Endothelial cell (in vitro differentiated cells): ENCODE results near the gene TNS3. TPM values are rescaled to one million over a fixed set of nuclear protein-coding genes. Genes with fewer than 3 reads are reported as not detected.

Experiments
- DNase-seq: peaks from one replicate; pipeline ENCODE4 v3.0.0; 2021; ENCODE audit warnings: low spot score
- H3K27ac Mint-ChIP-seq: one replicate; pipeline ENCODE4 v1.8.0; 2021; ENCODE audit warnings: mixed read lengths, inconsistent platforms; ENCODE audit not compliant: unreplicated experiment
- H3K27me3 Mint-ChIP-seq: one replicate; pipeline ENCODE4 v1.8.0; 2021; ENCODE audit warnings: mild to moderate bottlenecking, moderate library complexity, mixed read lengths, inconsistent platforms; ENCODE audit not compliant: unreplicated experiment
- H3K36me3 Mint-ChIP-seq: one replicate; pipeline ENCODE4 v1.8.0; 2021; ENCODE audit warnings: mild to moderate bottlenecking, low read depth, mixed read lengths, inconsistent platforms; ENCODE audit not compliant: unreplicated experiment
- H3K4me1 Mint-ChIP-seq: one replicate; pipeline ENCODE4 v1.8.0; 2021; ENCODE audit warnings: mild to moderate bottlenecking, mixed read lengths, inconsistent platforms; ENCODE audit not compliant: unreplicated experiment
- H3K4me3 Mint-ChIP-seq: one replicate; pipeline ENCODE4 v1.8.0; 2021; ENCODE audit warnings: mild to moderate bottlenecking, mixed read lengths, inconsistent platforms; ENCODE audit not compliant: unreplicated experiment
- H3K9me3 Mint-ChIP-seq: one replicate; pipeline ENCODE4 v1.8.0; 2021; ENCODE audit warnings: mixed read lengths, inconsistent platforms; ENCODE audit not compliant: unreplicated experiment
- CTCF ChIP-seq: fragments of 200-600 bp; sonication (generic); IDR thresholded peaks from one replicate; pipeline ENCODE4 v1.5.0; 2021; ENCODE audit warnings: antibody characterized with exemption; ENCODE audit not compliant: unreplicated experiment
- total RNA-seq: library from RNA; stranded (reverse); fragmentation: NEBNext Ultra II Directional; extraction: Animal tissue kit (Norgen Biotek cat#: 25700); gene quantifications from one replicate; pipeline ENCODE4 v1.2.1, GENCODE V29; 2021; ENCODE audit not compliant: unreplicated experiment

Gene TNS3
- total RNA-seq, 1 donor from 2014 or later = 7.5 TPM

- Mint-ChIP-seq H3K4me3 (no peak overlapping the region), H3K36me3 (no peaks in the 10 kb centered on the region), H3K27ac (no peak overlapping the region), H3K27me3 (peaks cover 3% of the 10 kb centered on the region), H3K4me1 (no peaks in the 10 kb centered on the region), H3K9me3 (no peaks in the 10 kb centered on the region)
- no peak for TF ChIP-seq CTCF
- no peak for DNase-seq
These were observed 161.7 kb downstream of the TNS3 start for GRCh38 chr7:47420122-47420780.

- Mint-ChIP-seq H3K9me3 (no peaks in the 10 kb centered on the region), H3K4me1 (no peaks in the 10 kb centered on the region), H3K27me3 (peaks cover 3% of the 10 kb centered on the region), H3K36me3 (no peaks in the 10 kb centered on the region), H3K27ac (no peak overlapping the region), H3K4me3 (no peak overlapping the region)
- TF ChIP-seq CTCF = no peak
- no peak for DNase-seq
These were observed 162.4 kb downstream of the TNS3 start for GRCh38 chr7:47419471-47419870.

- no peak for TF ChIP-seq CTCF
- no peak for DNase-seq
- Mint-ChIP-seq H3K27me3 (peaks cover 1% of the 10 kb centered on the region), H3K4me3 (no peak overlapping the region), H3K9me3 (no peaks in the 10 kb centered on the region), H3K36me3 (no peaks in the 10 kb centered on the region), H3K27ac (no peak overlapping the region), H3K4me1 (no peaks in the 10 kb centered on the region)
These were observed 163.2 kb downstream of the TNS3 start for GRCh38 chr7:47418601-47419309.

- Mint-ChIP-seq H3K9me3 (no peaks in the 10 kb centered on the region), H3K4me1 (no peaks in the 10 kb centered on the region), H3K27ac (no peak overlapping the region), H3K36me3 (no peaks in the 10 kb centered on the region), H3K4me3 (no peak overlapping the region), H3K27me3 (peaks cover 2% of the 10 kb centered on the region)
- DNase-seq = no peak
- no peak for TF ChIP-seq CTCF
These were observed 165.1 kb downstream of the TNS3 start for GRCh38 chr7:47416492-47417480.
